ENCODE data around the gene B3GNT5.

- TF ChIP-seq CTCF (IDR thresholded peaks at IDR 0.05) (no peak), ZFX (IDR thresholded peaks at IDR 0.05; ENCODE audit: borderline replicate concordance) (no peak)
Measured at GRCh38 chr3:183210341-183210740, 42.7 kb upstream of the B3GNT5 start.

Measured in 22Rv1 (cell line).